GM10266 (cell line): ENCODE measurements around the gene FOXP1.

Source experiments
- DNase-seq: peaks from one replicate; pipeline ENCODE4 v3.0.0; 2012; ENCODE audit errors: extremely low spot score
- TF ChIP-seq, protein P1 (sequence below): IDR thresholded peaks from 2 replicates; pipeline ENCODE4 v1.5.1; 2012; ENCODE audit warnings: mild to moderate bottlenecking, low read depth; ENCODE audit not compliant: control insufficient read depth, insufficient read depth; ENCODE audit errors: missing control alignments

The FOXP1 gene

DNA sequence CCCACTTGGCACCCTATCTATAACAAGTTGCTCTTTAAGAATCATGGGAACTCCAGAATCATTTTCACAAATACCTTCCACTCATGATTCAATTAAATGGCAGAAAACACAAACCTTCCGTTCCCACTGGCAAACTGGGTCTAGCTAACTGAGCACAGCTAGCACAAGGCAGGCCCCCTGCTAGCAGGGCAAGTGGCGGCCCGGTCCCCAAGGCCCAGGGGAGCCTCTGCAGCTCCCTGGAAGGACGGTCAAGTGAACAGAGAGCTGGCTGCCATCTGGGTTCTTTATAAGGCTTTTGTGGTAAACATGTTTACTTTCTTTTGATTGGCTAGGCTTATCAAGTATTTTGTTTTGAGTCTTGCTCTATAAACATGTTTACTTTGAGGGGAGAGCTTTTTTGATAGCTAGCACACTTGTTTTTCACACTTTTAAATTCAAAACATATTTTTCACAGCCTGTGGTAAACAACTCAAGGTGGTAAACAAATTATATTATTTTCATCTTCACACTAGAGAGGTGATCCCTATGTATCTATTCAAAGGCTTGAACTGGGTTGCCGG, 81.4 kb downstream of the FOXP1 start:
- TF ChIP-seq, protein P1, sequence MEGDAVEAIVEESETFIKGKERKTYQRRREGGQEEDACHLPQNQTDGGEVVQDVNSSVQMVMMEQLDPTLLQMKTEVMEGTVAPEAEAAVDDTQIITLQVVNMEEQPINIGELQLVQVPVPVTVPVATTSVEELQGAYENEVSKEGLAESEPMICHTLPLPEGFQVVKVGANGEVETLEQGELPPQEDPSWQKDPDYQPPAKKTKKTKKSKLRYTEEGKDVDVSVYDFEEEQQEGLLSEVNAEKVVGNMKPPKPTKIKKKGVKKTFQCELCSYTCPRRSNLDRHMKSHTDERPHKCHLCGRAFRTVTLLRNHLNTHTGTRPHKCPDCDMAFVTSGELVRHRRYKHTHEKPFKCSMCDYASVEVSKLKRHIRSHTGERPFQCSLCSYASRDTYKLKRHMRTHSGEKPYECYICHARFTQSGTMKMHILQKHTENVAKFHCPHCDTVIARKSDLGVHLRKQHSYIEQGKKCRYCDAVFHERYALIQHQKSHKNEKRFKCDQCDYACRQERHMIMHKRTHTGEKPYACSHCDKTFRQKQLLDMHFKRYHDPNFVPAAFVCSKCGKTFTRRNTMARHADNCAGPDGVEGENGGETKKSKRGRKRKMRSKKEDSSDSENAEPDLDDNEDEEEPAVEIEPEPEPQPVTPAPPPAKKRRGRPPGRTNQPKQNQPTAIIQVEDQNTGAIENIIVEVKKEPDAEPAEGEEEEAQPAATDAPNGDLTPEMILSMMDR = no peak
- no peak for DNase-seq

DNA sequence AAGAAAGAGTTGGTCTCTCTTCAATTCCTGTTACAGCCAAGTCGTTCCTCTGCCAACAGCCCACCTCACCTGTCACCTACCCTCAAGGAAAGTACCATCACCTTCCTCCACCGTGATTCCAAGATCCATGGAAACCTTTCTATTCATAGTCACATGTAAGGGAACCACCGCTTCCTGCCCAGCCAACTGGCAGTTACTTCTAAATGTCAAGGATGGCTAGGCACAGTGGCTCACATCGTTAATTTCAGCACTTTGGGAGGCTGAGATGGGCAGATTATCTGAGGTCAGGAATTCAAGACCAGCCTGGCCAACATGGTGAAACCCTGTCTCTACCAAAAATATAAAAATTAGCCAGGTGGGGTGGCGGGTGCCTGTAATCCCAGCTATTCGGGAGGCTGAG, 82.8 kb downstream of the FOXP1 start:
- TF ChIP-seq, protein P1 = no peak
- no peak for DNase-seq

DNA sequence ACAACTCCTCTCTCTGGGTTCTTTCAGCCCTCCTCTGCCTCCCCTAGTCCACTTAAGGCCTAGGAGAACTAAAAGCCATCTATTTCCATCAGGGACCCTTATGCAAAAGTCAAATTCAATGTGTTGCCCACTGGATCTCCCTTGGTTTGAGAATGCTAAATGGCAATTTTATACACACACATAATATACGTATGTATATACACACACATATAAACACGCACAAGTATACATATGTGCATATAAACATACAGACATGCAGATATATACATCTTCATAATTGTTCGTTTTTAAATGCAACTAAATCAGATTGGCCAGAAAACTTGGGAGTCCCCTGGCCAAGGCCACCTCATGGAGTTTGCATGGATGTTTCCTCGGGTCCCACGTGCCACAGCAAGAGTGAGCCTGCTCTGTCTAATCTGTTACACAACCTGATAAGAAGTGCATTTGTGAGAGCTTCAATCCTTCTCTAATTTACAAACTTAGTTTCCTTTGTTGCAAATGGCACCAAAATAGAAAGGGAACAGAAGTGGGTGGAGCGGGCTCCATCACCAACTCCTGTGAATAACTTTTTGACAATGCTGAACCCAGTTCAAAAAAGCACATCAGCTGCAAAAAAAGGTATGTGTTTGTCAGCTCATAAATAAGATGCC, 84.2 kb downstream of the FOXP1 start:
- no peak for DNase-seq

DNA sequence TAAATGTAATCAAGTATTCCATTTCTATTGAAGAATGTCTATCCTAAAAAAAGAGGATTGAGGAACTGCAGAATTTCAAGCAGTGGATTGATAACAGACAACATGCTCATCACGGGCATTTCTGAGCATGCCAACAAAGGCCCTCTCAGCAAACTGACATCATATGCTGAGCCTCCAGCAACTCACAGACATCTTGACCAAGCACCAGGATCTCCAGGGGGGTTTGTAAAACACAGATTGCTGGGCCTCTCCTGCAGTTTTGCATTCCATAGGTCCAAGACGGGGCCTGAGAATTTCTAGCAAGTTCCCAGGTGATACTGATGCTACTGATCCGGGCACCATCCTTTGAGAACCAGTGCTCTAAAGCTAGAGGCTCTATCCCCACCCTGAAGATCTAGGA, 85.0 kb downstream of the FOXP1 start:
- DNase-seq = no peak
- TF ChIP-seq, protein P1 = no peak

More for the DNA sequence above, 84.2 kb downstream of the FOXP1 start:
- TF ChIP-seq, protein P1 = no peak

DNA sequence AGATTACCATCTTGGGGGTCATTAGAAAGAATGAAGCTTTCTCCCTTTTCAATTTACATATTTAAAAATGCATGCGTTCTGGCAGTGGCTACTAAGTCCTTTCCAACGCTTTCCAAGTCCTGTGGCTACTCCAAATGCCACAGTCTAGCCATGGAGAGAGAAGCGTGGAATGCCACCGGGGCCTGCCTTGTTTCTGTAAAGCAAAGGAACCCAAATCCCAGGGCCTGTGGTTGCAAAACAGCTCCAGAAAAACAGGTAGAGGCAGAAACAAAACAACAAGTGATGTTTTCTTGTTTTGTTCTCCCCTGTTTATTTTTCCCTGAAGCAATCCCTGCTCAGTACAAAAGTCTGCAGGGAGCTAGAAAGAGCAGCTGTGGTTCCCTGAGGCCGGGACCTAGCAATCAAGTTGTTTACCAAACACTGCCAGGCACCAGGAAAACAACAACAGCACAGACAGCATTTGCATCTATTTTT, 85.5 kb downstream of the FOXP1 start:
- TF ChIP-seq, protein P1 = no peak
- no peak for DNase-seq

DNA sequence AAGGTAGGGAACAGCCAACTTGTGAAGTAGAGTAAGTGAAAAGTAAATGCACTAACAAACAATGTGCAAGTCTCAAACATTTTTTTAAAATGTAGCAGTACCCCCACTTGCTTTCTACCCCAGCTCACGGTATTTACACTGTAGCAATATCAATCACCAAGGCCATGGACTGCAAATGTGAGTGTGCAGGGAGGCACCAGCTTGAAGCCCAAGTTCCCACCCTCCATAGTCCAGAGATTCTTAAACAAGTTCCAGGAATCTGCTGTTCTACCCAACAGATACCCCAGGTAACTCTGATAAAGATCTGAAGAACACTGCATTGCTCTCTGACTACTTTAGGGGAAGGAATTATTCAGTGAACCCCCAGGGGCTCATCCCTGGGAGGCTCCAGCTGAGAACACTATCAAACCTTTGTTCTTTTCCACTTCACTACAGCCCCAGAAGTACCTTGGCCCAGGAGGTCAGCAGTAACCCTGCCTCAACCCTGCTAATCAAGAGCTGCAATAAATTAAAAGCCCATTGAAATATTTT, 86.1 kb downstream of the FOXP1 start:
- TF ChIP-seq, protein P1 = no peak
- no peak for DNase-seq

DNA sequence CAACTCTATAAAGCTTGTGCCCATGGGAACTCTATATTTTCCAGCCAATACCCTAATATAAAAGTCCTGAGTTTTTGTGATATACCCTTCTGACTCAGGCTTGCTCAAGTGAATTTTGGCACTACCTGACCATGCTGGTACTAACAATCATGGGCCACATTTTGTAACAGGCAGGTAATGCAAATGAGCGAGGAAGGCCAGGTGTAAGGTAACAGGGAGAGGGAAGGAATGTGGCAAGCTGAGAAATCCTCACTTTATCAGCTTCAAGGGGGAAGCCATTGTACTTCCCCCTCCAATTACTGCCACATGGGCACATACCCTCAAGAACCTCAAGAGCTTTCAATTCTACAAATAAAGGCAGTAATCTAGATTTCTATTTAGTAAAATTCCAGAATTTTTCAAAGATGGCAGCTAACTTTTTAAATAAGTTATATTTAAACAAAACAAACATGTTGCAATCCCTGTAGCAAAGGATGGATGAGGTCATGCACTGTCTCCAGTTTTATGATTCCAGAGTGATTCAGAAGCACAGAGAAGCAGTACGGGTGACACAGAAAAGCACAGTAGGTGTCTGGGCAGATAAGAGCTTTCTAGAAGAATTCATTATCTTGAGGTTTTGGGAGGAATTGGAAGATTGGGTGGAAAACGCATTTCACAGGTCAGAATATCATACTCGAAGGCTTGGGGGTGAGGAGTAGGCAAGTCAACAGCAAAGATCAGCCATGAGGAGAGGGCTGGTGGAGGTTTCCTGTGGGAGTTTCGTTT, 87.6 kb downstream of the FOXP1 start:
- TF ChIP-seq, protein P1 = no peak
- DNase-seq = no peak
